ENCODE measurements around the gene LRMDA. TPM values are rescaled to one million over a fixed set of nuclear protein-coding genes. Genes with fewer than 3 reads are reported as not detected.

The LRMDA gene
- total and polyA plus RNA-seq, 2 donors from 2014 or later, result 23.2 to 48.6 TPM

DNA sequence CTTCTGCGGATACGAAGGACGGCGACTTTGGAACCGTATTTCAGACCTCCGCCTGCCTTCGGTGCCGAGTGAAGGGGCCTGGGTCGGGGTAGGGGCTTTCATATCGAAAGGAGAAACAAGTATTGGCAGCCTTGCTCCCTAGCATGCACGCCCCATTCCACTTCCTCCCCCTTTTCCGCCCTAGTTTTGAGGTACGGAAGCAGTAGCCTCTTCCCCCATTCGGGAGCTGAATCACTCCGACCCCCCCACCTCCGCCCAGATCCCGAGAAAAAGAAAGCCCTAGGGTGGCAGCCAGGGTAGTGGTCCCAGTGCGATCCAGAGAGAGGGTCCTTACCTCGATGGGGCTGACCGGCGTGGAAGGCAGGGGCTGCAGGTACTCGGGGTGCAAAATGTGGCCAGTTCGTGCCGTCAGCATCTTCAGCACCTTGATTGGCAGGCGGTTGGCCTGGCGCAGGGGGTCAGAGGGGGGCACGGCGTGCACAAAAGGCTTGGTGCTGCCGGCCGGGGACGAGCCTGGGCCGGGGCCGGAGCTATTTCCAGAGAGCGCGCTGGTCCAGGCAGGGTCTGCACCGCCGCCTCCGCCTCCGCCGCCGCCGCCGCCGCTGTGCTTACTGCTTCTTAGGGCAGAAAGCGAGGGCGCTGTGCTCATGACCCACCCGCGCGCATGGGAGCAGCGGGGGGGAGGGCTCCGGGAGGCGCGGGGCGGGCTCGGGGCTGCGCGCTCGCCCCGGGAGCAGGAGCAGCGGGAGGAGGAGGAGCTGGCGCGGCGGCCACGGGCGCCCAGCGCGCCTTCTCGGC, 30.5 kb upstream of the LRMDA start:
- DNase-seq, result peak in 4 of 5 donors; percentile 38 to 90 (median 78)
- Histone ChIP-seq H3K4me1 (ENCODE audit: control insufficient read depth in 2 of 3, insufficient read depth in 2 of 3, low read depth in 1 of 3, low read length in 3 of 3) (peaks cover 0 to 9% (median 0%) of the 10 kb centered on the region in 3 donors), H3K4me3 (ENCODE audit: low read length in 3 of 3) (peak overlapping the region; percentile 88 to 92 (median 92)), H3K9me3 (ENCODE audit: control insufficient read depth in 2 of 3, insufficient read depth in 1 of 3, low read length in 3 of 3) (no peaks in the 10 kb centered on the region), H3K27me3 (ENCODE audit: control insufficient read depth, insufficient read depth, low read length) (no peaks in the 10 kb centered on the region), H3K9ac (ENCODE audit: low read length in 3 of 3) (peak overlapping the region; percentile 87 to 99 (median 94)), H3K27ac (ENCODE audit: low read depth in 2 of 2, low read length in 2 of 2) (peak overlapping the region; percentile 93 to 97), H3K36me3 (ENCODE audit: control insufficient read depth in 2 of 3, insufficient read depth in 3 of 3, low read length in 3 of 3) (peaks cover 0 to 9% (median 0%) of the 10 kb centered on the region in 3 donors)
- no peak for TF ChIP-seq CTCF (IDR thresholded peaks at IDR 0.05; ENCODE audit: borderline replicate concordance, extremely low read depth, insufficient read depth)
- intact Hi-C loops (cut with DNase I), result loop anchor here (10.0 kb wide), 1 partner anchor 514 kb away; no protein-coding TSS in a partner anchor
- FAIRE-seq, result no peak

DNA sequence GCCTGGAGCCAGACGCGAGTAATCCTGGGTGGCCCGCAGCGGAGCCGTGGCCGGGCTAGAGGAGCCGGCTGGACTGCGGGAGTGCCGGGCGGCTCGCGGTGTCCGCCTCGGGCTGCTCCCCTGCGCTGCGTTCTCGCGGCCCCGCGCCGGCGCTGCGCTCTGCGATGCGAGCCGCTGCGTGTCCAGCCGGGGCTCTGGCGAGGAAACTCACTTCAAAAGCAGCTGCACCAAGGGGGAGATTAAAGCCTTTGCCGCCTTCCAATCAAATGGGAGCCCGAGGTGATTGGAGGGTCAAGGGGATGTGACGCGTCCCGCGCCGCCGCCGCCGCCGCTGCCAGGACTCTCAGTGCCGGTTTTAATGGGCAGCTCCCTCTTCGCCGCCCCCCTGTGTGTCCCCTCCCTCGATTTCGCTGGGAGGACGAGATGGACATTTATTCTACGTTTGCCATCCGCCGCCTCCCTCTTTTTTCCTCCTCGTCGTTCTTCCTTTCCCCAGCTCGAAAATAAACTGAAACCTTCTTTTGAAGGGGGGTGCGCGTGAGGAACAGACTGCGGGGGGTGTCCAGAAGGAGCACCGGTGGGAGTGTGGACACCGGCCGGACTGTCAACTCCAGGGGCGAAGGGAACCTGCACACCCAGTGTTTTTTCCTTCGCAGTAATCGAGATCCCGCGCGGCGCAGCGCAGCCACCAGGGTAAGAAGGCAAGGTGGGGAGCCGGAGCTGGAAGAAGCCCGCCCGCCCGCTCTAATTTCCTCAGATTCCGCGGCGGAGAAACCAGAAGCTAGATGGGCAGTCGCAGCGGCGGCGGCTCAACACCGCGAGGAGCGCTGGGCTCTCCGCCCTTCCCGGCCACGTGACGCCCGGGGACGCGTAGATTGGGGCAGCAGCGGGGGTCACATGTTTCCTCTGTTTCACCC, 29.6 kb upstream of the LRMDA start, which contains the start of gene ZNF503:
TSS of gene ZNF503 (minus strand) at position 196 of the 917 bp plus-strand sequence. CDS start 345 bp downstream, outside the sequence.
- intact Hi-C loops (cut with DNase I), result loop anchor here (10.0 kb wide), 1 partner anchor 513 kb away; no protein-coding TSS in a partner anchor
- peak within 1 kb of the TSS; percentile 87 to 99 (median 94) for H3K9ac ChIP-seq (ENCODE audit: low read length in 3 of 3)
- DNase-seq (peak; percentile 99 to 100 (median 99)), FAIRE-seq (peak; percentile 86)
- H3K4me1 ChIP-seq (ENCODE audit: control insufficient read depth in 2 of 3, insufficient read depth in 2 of 3, low read depth in 1 of 3, low read length in 3 of 3), result peaks cover 0 to 11% (median 2%) of the 10 kb centered on the region in 3 donors
- peaks cover 0 to 9% (median 0%) of the 10 kb centered on the region in 3 donors for H3K36me3 ChIP-seq (ENCODE audit: control insufficient read depth in 2 of 3, insufficient read depth in 3 of 3, low read length in 3 of 3)
- no peaks in the 10 kb centered on the region for H3K9me3 ChIP-seq (ENCODE audit: control insufficient read depth in 2 of 3, insufficient read depth in 1 of 3, low read length in 3 of 3)
- H3K27me3 ChIP-seq (ENCODE audit: control insufficient read depth, insufficient read depth, low read length), result no peaks in the 10 kb centered on the region
- TF ChIP-seq CTCF (IDR thresholded peaks at IDR 0.05; ENCODE audit: borderline replicate concordance, extremely low read depth, insufficient read depth), result peak; percentile 19
- H3K4me3 ChIP-seq (ENCODE audit: low read length in 3 of 3), result peak within 1 kb of the TSS; percentile 88 to 92 (median 92)
- H3K27ac ChIP-seq (ENCODE audit: low read depth in 2 of 2, low read length in 2 of 2), result peak within 1 kb of the TSS; percentile 93 to 97

DNA sequence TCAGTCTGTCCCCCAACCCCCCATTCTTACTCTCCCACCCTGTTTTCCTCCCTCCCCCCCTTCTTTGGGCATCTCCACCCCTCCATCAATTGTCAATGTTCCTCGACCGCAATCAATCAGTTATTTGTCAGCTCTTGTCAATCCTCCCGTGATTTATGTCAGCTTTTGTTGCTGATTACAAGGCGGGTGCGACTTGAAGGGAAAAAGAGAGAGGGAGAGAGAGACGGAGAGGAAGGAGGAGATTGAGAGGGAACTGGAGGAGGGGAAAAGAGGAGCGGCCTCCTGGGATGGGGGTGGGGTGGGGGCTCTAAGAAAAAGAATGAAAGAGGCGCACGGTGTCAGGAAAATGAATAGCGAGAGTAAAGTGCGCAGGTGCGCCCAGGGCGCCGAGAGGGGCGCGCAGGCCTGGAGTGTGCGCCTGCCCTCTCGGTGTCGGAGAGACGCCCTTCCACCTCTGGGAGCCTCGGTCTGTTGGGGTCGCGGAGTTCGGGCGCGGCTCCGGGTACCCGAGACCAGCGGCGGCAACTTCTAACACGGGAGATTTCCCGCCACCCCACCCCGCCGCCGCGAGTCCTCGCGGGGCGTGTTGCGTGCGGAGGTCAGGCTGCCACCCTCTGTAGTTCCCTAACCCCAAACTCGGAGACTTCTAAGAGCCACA, 28.8 kb upstream of the LRMDA start:
- Histone ChIP-seq H3K36me3 (ENCODE audit: control insufficient read depth in 2 of 3, insufficient read depth in 3 of 3, low read length in 3 of 3) (peaks cover 0 to 9% (median 0%) of the 10 kb centered on the region in 3 donors), H3K27ac (ENCODE audit: low read depth in 2 of 2, low read length in 2 of 2) (peak overlapping the region; percentile 93 to 97), H3K4me1 (ENCODE audit: control insufficient read depth in 2 of 3, insufficient read depth in 2 of 3, low read depth in 1 of 3, low read length in 3 of 3) (peaks cover 0 to 11% (median 2%) of the 10 kb centered on the region in 3 donors), H3K27me3 (ENCODE audit: control insufficient read depth, insufficient read depth, low read length) (no peaks in the 10 kb centered on the region), H3K4me3 (ENCODE audit: low read length in 3 of 3) (peak overlapping the region; percentile 60 to 88 (median 81)), H3K9me3 (ENCODE audit: control insufficient read depth in 2 of 3, insufficient read depth in 1 of 3, low read length in 3 of 3) (no peaks in the 10 kb centered on the region), H3K9ac (ENCODE audit: low read length in 3 of 3) (peak overlapping the region; percentile 78 to 92 (median 79))
- intact Hi-C loops (cut with DNase I), result loop anchor here (10.0 kb wide), 1 partner anchor 512 kb away; no protein-coding TSS in a partner anchor
- DNase-seq (peak in 2 of 5 donors; percentile 80 to 89), FAIRE-seq (no peak)
- no peak for TF ChIP-seq CTCF (IDR thresholded peaks at IDR 0.05; ENCODE audit: borderline replicate concordance, extremely low read depth, insufficient read depth)
